Measurements from ENCODE around the gene GPR35. TPM values are rescaled to one million over a fixed set of nuclear protein-coding genes. Genes with fewer than 3 reads are reported as not detected.
"Not testable (repeated sequence)": the region's sequence is repeated elsewhere in the genome, so short reads cannot be mapped to it uniquely, and the experiment has no call there.

GPR35 gene
- polyA plus RNA-seq, 10 donors = 0.52 to 3.0 (median 1.4) TPM

DNA sequence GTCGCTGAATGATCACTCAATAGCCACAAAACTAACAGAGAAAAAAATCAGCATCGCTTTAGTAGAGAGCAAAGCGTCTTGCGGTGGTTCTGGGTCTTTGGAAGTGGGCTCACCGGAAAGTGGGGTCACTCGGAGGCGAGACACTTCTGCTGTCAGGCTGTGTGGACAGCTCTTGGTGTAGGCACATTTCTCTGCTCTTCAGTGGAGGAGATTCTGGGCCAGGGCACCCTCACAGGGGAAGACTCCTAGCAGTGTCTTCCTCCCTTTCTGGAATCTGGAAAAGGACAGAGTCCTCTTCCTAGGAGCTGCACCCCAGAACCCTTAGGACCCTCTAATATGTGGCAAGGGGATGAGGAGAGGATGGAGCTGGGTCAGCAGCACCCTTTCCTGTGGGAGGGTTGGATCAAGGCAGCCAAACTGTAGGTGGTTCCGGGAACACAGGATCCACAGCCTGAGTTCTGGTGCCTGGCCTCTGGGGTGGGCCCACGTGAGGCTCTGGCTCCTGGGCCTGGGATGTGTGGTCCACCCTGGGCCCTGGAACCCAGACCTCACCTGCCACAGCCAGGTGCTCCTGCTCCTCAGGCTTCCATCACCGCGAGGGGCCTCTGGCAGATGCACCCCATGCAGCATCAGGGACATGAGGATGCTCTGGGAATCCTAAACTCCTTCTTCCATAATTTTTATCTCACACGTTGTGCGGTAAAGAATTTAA, 25.1 kb downstream of the GPR35 start:
- DNase-seq = no peak

DNA sequence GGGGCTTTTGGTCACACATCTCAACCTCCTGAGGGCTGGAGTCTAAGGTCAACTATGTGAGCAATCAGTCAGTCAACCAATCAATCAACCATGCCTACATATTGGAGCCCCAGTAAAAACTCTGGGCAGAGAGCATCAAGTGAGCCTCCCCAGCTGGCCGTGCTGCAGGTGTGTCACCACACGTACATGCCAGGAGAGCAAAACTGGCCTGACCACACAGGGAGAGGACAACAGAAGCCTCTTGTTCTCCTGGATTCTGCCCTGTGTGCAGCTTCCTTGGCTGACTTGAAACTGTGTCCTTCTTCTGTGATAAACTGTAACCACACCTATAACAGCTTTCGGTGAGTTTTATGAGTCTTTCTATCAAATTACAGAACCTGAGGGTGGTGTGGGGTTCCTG, 25.9 kb downstream of the GPR35 start:
- no peak for DNase-seq

DNA sequence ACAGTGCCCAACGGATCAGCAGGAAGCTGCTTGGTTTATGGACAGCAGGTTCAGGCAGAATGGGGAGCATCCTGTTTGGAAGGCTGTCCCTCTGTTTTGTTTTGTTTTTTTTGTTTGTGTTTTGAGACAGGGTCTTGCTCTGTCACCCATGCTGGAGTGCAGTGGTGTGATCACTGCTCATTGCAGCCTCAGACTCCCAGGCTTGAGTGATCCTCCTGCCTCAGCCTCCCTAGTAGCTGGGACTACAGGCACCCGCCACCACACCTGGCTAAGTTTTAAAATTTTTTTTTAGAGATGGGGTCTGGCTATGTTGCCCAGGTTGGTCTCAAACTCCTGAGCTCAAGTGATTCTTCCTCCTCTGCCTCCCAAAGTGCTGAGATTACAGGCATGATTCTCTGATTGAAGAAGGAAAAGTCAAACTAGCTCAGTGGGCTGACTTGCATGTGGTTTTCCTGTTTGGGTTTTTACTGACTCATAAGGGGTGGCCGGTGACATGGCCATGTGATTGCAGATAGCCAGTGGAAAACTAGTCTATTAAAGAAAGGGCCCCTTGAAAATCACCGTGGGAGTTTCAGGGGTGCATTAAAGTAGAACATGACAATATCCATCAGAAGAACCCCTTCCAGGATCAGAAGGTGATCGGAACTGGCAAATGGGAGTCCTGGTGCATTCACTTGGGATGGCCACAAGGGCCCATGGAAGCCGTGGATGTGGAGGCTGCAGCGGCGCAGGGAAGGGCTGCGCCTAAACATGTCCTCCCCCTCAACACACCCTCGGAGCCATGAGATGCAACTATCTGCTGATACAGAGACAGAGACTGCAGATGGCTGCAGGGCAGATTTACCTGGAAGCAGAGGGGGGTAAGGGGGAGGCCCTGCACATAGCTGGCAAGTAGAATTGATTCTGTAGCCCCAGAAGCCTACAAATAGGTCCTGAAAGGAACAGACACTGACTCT, 30.9 kb downstream of the GPR35 start:
- no peak for DNase-seq

- DNase-seq = not testable (repeated sequence)
These were observed 34.6 kb downstream of the GPR35 start for GRCh38 chr2:240659883-240660282.

DNA sequence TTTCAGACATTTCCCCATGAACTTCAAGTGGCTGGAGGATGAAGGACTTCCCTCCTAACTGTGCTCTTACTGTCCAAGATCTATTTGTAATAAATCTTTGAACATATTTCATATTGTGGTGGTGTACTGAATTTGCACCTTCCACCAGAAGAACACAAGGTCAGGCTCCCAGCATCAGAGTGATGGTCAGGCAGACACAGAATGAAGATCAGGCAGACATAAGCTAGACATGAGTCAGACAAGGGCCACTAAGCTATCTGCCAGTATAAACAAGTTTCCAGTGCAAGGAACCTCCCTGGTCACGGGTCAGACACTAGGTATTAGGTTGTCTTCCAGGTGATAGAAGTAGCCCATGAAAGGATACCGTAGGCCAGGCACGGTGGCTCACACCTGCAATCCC, 37.4 kb downstream of the GPR35 start:
- no peak for DNase-seq

DNA sequence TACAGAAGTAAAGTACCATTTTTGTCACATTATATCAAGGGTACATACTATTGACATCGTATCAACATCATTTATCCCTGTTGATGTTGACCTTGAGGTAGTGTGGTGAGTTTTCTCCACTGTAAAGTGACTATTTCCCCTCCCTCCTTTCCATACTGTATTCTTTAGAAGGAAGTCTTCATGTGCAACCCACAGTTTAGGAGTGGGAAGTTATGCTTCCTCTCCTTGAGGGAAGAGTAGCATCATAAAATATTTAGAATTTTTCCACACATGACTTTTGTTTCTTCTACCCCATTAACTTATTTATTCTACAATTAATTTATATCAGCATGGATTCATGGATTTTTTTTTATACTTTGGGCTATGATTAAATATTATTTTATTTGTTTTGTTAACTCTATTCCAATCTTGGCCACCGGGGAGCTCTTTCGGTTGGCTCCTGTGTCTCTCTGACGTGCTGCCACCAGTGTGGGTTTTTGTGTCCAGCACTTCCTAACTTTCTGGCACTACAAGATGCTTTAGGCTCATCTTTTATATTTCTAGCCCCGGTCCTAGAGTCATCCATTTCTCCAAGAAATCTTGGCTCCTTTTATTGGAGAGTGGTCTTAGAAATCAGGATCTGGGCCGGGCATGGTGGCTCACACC, 38.4 kb downstream of the GPR35 start:
- no peak for DNase-seq

DNA sequence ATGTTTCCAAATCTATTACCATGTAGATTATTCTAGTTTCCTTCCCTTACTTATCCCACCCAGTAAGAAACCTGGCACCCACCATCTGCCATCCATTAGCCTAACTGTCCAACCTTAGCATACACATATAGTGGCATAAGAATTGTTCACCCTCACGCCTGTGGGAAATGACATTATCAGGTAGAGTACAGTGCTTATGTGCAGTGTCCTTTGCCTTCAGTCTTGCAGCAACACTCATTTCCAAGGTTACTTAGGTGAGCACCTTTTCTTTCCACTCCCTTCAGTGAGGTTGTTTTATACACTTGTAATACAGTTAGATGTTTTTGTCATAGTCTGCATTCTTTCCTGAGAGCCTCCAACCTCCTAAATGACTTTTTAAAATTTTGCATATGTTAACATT, 39.3 kb downstream of the GPR35 start:
- no peak for DNase-seq

DNA sequence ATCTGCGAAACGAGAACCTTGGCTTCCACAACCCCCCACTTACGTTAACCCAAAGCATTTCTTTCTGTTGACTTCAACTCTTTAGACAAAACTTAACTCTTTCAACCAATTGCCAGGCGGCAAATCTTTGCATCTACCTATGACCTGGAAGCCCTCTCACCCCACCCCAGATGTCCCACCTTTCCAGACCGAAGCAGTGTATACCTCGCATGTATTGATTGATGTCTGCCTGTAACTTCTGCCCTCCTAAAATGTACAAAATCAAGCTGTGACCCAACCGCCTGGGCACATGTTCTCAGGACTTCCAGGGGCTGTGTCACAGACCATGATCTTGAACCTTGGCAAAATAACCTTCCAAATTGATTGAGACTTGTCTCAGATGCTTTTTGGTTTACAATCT, 45.1 kb downstream of the GPR35 start:
- DNase-seq = no peak

DNA sequence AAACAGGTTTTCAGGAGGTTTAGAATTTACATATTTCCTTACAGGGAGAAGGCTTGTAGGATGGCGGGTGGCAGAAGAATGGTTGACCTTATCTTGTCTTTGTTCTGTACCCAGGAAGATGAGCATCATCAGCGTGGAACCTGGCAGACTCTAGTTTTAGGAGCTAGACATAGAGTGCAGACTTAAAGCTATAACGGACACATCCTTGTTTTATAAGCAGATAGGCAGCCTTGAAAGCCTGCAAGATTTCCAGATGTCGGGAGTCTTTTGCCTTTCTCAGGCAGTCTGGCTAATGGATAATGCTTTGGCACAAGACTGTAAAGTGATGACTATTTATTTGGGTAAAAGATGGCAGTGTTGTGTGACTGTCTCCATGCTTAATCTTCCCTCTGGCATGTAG, 45.7 kb downstream of the GPR35 start:
- DNase-seq = no peak

GRCh38 chr2:240672076-240672700, 46.9 kb downstream of the GPR35 start:
- no peak for DNase-seq

DNA sequence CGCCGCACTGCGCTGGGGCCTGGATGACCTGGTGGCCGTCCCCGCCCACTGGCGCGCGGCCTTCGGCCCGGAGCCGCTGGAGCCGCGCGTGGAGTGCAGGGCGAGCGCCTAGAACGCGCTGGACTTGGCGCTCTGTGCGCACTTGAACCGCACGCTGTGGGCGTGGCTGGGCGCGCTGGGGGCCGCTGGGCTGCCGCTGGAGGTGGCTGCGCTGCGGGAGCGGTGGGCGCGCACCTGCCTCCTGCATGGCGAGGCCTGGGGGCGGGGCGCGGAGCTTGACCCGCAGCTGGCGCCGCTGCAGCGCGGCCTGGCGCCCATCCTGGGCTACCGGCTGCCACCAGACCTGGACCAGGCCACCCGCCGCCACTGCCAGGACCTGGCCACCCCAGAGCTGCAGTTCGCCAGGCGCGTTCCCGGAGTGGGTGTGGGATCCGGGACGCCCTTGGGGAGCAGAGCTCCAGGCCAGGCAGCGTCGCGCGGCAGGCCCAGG, 47.5 kb downstream of the GPR35 start:
- DNase-seq = no peak

- not testable (repeated sequence) for DNase-seq
These were observed 49.3 kb downstream of the GPR35 start for GRCh38 chr2:240674461-240675184.

DNA sequence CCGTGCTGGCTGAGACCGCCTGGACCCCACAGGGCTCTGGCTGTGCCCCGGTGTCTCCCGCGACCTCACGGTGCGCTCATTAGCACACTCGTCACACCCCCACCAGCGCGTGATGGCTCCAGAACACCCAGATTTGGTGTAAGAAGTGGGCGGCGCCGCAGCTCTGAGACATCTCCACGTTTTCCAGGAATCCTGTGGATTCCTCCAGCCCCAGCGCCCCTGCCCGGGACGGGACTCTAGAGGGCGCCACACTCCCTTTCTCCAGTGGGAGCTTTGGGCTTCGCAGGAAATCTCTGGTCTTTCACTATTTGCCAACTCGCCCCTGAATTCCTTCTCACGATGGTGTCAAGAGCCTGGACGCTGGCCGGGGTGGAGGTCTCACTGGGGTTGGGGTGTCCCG, 50.1 kb downstream of the GPR35 start:
- not testable (repeated sequence) for DNase-seq

DNA sequence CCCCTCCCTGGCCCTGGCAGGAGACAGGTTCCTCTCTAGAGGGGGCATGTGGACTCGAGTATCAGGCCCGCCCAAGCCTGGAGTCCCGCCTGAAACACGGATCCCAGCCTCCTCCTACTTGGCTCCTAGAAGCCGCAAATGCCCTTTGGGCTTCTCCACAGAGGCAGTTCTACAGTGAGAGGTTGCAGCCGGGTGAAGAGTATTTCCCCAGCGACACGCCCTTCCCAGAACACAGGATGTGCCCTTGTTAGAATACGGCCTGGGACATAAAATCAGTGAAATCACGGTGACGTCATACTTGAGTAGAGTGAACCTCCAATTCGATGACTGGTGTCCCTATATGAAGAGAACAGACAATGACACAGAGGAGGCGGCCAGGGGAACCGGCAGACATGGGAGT, 52.8 kb downstream of the GPR35 start:
- DNase-seq = not testable (repeated sequence)

DNA sequence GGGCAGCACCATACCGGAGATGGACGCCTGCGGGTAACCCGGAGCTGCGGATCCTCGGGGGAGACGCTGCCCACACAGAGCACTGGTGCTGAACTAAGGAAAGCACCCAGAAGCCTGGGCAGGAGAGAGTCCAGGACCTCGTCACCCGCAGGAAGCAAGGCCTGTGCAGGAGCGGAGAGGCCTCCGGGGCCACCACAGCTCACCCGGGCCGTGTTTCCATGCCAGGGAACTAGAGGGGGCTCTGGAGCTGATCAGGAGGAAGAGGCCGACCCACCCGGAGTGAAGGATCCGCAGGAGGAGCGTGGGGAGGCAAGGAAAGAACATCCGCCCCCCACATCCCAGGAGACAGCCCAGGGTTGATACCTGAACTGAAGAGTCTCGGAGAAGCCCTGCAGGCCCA, 53.6 kb downstream of the GPR35 start:
- not testable (repeated sequence) for DNase-seq

DNA sequence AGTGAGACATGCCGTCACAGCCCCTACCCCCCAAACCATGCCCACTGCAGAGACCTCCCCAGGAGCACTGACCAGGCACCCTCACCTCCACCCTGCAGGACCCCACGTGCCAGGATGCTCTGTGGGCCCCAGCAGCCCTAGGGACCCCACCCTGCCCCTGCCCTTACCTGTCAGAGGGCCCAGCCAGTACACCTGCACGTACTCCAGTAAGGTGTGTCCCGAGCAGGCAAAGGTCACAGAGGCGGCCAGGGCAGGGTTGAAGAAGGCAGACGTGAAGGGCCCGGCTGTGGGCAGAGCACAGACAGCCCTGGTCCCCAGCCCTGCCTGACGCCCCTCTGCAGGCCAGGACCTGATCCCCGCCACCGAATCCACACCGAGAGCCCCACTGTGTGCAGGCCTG, 54.9 kb downstream of the GPR35 start:
- DNase-seq = not testable (repeated sequence)

Other genes starting within 250 kb of the GPR35 start
- gene GPC1, start 189.8 kb upstream of the GPR35 start, polyA plus RNA-seq (ENCODE audit: insufficient read length in 10 of 10) = 100 to 1,000 TPM in 2 of 10 donors, 10 to 100 TPM in 8; 62.2 to 112 (median 88.4) TPM
- 1 to 10 TPM; 6.1 to 9.6 (median 7.5) TPM for gene ANKMY1, start 67.5 kb upstream of the GPR35 start, polyA plus RNA-seq (ENCODE audit: insufficient read length in 10 of 10)
- 10 to 100 TPM in 3 of 10 donors, 1 to 10 TPM in 7; 8.1 to 11.0 (median 9.6) TPM for gene DUSP28, start 65.1 kb upstream of the GPR35 start, polyA plus RNA-seq (ENCODE audit: insufficient read length in 10 of 10)
- 10 to 100 TPM; 23.6 to 35.6 (median 26.6) TPM for gene RNPEPL1, start 57.0 kb upstream of the GPR35 start, polyA plus RNA-seq (ENCODE audit: insufficient read length in 10 of 10)
- gene CAPN10, start 38.7 kb upstream of the GPR35 start, polyA plus RNA-seq (ENCODE audit: insufficient read length in 10 of 10) = 10 to 100 TPM; 11.0 to 22.2 (median 15.0) TPM
- gene AQP12B, start 57.4 kb downstream of the GPR35 start, polyA plus RNA-seq (ENCODE audit: insufficient read length in 10 of 10) = 1 to 10 TPM in 4 of 10 donors, under 1 TPM in 6; 0.32 to 1.6 (median 0.74) TPM
- under 1 TPM in 4 of 10 donors, not detected in 6; 0.57 to 0.76 (median 0.65) TPM for gene AQP12A, start 66.4 kb downstream of the GPR35 start, polyA plus RNA-seq (ENCODE audit: insufficient read length in 10 of 10)
- gene KIF1A, start 194.7 kb downstream of the GPR35 start, polyA plus RNA-seq (ENCODE audit: insufficient read length in 10 of 10) = 1 to 10 TPM; 2.2 to 6.0 (median 4.6) TPM
- under 1 TPM in 2 of 10 donors, not detected in 8; 0.08 to 0.11 TPM for gene AGXT, start 243.3 kb downstream of the GPR35 start, polyA plus RNA-seq (ENCODE audit: insufficient read length in 10 of 10)